Fibroblast of mammary gland (primary cell): Measurements from ENCODE around the gene SH2D3C.

Source experiments
- DNase-seq: peaks from one replicate; pipeline ENCODE4 v3.0.0-alpha.2; 2010; ENCODE audit warnings: low read depth
- H3K4me3 ChIP-seq: 2 replicates; pipeline ENCODE4 v1.5.1; 2011; ENCODE audit warnings: low read depth, mild to moderate bottlenecking, low read length, moderate library complexity; ENCODE audit not compliant: control insufficient read depth
- TF ChIP-seq, protein P1 (sequence below): conservative IDR thresholded peaks from 2 replicates; pipeline ENCODE4 v1.5.1; 2011; ENCODE audit warnings: low read depth, low read length, inconsistent platforms; ENCODE audit not compliant: control insufficient read depth, insufficient read depth

The SH2D3C gene

DNA sequence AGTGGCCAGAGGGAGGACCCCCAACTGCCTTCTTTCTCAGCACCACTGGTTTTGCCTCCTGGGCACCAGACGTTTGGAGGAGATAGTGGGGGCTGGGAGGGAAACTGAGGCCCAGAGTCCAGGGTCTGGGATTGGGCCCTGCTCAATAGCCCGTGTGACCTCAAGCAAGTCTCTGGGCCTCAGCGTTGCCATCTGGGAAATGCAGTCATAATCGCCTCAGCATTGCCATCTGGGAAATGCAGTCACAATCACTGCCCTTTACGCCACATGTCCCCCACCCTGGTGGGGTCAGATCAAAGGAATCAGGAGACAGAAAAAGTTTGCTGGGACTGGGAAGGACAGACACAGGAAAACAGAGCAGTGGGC lies 1.6 kb downstream of the SH2D3C start:
- TF ChIP-seq, protein P1, sequence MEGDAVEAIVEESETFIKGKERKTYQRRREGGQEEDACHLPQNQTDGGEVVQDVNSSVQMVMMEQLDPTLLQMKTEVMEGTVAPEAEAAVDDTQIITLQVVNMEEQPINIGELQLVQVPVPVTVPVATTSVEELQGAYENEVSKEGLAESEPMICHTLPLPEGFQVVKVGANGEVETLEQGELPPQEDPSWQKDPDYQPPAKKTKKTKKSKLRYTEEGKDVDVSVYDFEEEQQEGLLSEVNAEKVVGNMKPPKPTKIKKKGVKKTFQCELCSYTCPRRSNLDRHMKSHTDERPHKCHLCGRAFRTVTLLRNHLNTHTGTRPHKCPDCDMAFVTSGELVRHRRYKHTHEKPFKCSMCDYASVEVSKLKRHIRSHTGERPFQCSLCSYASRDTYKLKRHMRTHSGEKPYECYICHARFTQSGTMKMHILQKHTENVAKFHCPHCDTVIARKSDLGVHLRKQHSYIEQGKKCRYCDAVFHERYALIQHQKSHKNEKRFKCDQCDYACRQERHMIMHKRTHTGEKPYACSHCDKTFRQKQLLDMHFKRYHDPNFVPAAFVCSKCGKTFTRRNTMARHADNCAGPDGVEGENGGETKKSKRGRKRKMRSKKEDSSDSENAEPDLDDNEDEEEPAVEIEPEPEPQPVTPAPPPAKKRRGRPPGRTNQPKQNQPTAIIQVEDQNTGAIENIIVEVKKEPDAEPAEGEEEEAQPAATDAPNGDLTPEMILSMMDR = no peak
- DNase-seq = no peak
- H3K4me3 ChIP-seq = no peak overlapping the region

DNA sequence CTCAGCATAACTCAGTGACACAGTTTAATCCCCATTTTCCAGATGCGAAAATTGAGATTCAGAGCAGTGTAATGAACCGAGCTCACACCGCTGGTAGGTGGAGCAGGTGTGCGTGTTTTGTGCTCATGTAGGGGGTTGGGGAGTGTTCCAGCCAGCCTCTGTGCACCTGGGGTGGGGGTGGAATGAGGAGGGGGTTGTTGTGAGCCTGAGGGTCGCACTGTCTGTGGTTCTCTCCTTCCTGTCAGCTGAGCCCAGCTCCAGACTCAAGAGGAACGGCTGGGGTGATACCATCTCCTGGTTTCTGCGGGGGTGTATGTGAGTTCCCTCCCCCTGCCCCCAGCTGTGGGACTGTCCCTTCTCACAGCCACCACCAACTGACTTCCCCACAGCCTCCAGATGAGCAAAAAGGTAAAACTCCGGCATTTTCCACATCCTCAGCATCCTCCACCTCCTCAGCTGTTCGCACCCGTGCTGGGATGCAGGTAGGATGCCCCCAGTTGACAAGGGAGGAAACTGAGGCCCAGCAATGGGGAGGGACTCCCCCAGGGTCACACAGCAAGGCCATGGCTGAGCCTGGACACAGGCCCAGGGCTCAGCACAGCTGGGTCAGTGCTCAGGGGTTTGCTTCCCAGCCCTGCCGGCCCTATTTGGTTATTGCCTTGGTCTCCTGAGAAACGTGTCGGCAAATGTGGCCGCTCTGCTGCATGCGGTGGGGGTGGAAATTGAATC lies 2.1 kb downstream of the SH2D3C start:
- TF ChIP-seq, protein P1 = no peak
- no peak overlapping the region for H3K4me3 ChIP-seq
- DNase-seq = no peak

DNA sequence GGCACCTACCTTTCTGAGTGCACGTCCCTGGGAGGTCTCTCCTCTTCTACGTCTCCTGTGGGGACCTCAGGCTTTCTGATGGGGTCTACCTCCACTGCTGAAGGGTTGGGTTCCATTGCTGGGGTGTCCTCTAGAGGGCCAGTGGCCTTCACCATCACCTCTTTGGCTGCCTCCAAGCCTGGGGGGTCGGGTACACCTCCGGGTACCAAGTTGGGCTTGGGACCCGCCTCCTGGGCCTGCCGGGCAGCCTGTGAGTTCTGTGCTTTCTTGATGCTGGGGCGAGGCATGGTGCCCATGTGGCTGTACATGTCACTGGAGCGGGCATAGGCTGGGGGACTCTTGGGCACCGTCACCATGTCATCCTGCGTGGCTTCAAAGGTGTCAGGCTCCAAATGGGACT lies 4.5 kb downstream of the SH2D3C start:
- TF ChIP-seq, protein P1 = no peak
- H3K4me3 ChIP-seq = no peak overlapping the region
- DNase-seq = no peak

DNA sequence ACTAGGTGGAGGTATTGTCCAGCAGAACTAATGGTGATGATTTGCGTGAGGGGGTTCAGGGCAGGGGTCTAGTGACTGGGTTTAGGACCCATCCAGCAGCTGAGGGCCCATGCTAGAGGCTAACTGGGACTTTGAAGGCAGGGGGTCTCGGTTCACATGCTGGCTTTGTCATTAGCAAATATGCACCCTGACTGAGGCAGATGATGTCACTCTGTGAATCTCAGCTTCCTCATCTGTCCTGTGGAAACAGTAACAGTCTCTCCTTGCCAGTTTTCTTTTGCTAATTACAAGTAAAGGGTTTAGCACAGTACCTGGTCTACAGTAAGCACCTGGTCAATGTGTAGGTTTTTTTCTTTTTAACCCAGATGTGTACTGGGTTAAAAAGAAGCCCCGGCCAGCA lies 5.2 kb downstream of the SH2D3C start:
- TF ChIP-seq, protein P1 = no peak
- no peak overlapping the region for H3K4me3 ChIP-seq
- DNase-seq = no peak

GRCh38 chr9:127772603-127773002 lies 5.9 kb downstream of the SH2D3C start:
- TF ChIP-seq, protein P1 = no peak
- H3K4me3 ChIP-seq = no peak overlapping the region
- DNase-seq = no peak

- no peak for DNase-seq
- H3K4me3 ChIP-seq = peak overlapping the region; percentile 6
Observed at GRCh38 chr9:127771570-127772189, 6.8 kb downstream of the SH2D3C start.

More at GRCh38 chr9:127771570-127772189, 6.8 kb downstream of the SH2D3C start:
- TF ChIP-seq, protein P1 = no peak
